ENCODE data around the gene MYADML2.
A peak's percentile ranks its signal among the peaks of the same experiment; 100 is the strongest.

Gene MYADML2

DNA sequence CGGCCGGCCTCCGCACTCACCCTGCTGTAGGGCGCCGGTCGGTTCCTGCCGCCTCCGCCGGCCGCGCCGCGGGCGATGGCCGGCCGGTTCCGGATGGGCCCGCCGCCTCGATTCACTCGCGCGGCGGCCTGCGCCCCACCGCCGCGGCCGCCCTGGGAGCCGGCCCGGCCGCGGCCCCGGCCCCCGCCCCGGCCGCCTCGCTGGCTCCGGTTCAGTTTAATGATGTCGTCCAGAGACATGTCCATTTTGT is 55.8 kb downstream of the MYADML2 start:
- TF ChIP-seq, protein P1, sequence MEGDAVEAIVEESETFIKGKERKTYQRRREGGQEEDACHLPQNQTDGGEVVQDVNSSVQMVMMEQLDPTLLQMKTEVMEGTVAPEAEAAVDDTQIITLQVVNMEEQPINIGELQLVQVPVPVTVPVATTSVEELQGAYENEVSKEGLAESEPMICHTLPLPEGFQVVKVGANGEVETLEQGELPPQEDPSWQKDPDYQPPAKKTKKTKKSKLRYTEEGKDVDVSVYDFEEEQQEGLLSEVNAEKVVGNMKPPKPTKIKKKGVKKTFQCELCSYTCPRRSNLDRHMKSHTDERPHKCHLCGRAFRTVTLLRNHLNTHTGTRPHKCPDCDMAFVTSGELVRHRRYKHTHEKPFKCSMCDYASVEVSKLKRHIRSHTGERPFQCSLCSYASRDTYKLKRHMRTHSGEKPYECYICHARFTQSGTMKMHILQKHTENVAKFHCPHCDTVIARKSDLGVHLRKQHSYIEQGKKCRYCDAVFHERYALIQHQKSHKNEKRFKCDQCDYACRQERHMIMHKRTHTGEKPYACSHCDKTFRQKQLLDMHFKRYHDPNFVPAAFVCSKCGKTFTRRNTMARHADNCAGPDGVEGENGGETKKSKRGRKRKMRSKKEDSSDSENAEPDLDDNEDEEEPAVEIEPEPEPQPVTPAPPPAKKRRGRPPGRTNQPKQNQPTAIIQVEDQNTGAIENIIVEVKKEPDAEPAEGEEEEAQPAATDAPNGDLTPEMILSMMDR (IDR thresholded peaks at IDR 0.05; ENCODE audit: low read depth, low read length, missing control alignments): no peak
- H3K4me3 ChIP-seq (ENCODE audit: low read depth, low read length): peak overlapping the region; percentile 87
- DNase-seq (ENCODE audit: low read depth): no peak

DNA sequence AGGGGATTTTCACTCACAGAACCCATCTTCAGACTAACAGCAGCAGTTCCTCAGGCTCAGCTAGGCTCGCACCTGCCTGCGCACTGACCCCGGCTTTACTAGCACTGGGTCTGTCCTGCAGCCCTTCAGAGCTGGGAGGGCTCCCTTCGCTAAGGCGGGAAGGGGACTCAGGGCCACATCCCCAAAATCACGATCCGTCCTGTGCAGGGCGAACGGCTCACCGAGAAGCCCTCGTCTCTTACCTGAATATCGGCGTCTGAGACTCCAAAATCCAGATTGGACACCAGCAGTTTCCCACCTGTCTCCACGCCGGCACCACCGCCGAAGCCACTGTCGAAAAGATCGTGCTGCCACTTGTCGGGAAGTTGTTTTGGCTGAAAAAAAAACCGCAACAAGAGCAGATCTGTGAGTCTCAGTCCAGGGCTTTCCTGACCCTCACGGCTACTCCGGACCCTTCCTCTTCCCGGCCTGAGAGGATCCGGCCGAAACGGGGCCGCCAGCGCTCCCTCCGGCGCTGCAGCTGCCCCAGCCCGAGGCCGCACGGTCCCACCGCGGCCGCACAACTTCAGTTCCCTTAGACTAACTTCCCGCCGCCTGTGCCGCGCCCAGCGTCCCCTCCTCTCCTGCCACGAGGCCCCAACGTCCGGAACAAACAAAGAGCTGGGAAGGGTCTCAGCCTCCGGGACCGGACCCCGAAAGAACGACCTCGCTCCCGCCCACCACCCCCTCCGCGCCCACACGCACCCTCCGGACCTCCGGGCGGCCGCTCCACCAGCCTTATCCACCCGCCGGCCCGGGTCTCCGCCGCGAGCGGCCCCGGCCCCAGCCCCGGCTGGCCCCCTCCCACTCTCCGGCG is 56.4 kb downstream of the MYADML2 start:
- peak overlapping the region; percentile 87 for H3K4me3 ChIP-seq (ENCODE audit: low read depth, low read length)
- TF ChIP-seq, protein P1 (IDR thresholded peaks at IDR 0.05; ENCODE audit: low read depth, low read length, missing control alignments): no peak
- DNase-seq (ENCODE audit: low read depth): no peak
